ENCODE results near the gene BICRA.
A peak's percentile ranks its signal among the peaks of the same experiment; 100 is the strongest.
"Not testable (repeated sequence)": the region's sequence is repeated elsewhere in the genome, so short reads cannot be mapped to it uniquely, and the experiment has no call there.

Gene BICRA

DNA sequence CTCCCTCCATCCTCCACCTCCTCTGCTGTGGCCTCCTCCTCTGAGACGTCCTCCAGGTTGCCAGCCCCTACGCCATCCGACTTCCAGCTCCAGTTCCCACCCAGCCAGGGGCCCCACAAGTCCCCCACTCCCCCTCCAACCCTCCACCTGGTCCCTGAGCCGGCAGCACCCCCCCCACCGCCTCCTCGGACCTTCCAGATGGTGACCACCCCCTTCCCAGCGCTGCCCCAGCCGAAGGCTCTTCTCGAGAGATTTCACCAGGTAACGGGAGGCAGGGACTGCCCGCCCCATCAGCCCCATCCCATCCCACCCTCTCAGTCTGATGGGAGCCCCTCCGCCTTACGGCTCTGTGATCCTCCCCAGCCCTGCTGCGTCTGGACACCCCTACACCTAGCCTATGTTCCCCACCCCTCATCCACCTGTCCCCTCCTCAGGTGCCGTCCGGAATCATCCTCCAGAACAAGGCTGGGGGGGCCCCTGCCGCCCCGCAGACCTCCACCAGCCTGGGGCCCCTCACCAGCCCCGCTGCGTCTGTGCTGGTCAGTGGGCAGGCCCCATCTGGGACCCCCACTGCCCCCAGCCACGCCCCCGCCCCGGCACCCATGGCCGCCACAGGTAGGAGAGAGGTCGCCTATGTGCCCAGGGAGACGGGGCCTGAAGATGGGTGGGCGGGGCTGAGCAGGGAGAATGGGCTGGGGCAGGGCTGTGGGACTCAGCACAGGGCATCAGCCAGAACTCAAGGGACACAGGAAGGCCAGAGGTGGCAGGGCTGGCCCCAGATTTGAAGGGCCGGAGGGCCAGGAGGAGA lies 85.7 kb downstream of the BICRA start:
- DNase-seq (ENCODE audit: low read depth): no peak

GRCh38 chr19:47695533-47696262 lies 86.8 kb downstream of the BICRA start:
- no peak for DNase-seq (ENCODE audit: low read depth)

GRCh38 chr19:47696635-47697034 lies 87.7 kb downstream of the BICRA start:
- DNase-seq (ENCODE audit: low read depth): no peak

- DNase-seq (ENCODE audit: low read depth): peak; percentile 30
Measured at GRCh38 chr19:47697863-47698609, 89.1 kb downstream of the BICRA start.

- no peak for DNase-seq (ENCODE audit: low read depth)
Measured at GRCh38 chr19:47698631-47699359, 89.9 kb downstream of the BICRA start.

- peak; percentile 38 for DNase-seq (ENCODE audit: low read depth)
Measured at GRCh38 chr19:47699360-47699917, 90.5 kb downstream of the BICRA start.

- DNase-seq (ENCODE audit: low read depth): no peak
Measured at GRCh38 chr19:47700934-47701716, 92.2 kb downstream of the BICRA start.

GRCh38 chr19:47701717-47702552 lies 93.0 kb downstream of the BICRA start:
- DNase-seq (ENCODE audit: low read depth): no peak

GRCh38 chr19:47702671-47703070 lies 93.7 kb downstream of the BICRA start:
- DNase-seq (ENCODE audit: low read depth): no peak

GRCh38 chr19:47703301-47703700 lies 94.4 kb downstream of the BICRA start:
- no peak for DNase-seq (ENCODE audit: low read depth)

DNA sequence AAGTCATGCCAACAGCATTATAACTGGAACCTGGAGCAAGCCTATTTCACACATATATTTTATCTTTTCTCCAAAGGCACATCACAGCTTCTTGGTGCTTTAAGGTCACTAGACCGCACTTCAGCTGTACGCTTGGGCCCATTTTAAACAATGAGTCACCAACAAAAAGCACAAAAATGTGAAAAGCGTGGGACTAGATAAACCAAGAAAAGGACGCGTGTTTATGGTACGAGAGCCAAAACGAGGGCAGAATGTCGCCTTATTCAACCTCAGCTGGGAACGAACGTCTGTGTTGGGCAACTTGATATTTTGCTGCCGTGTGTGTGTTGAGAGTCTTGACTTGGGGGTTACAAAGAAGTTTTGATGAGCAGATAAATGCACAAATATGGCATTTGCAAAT lies 95.1 kb downstream of the BICRA start:
- no peak for DNase-seq (ENCODE audit: low read depth)

GRCh38 chr19:47704656-47705055 lies 95.7 kb downstream of the BICRA start:
- DNase-seq (ENCODE audit: low read depth): no peak

DNA sequence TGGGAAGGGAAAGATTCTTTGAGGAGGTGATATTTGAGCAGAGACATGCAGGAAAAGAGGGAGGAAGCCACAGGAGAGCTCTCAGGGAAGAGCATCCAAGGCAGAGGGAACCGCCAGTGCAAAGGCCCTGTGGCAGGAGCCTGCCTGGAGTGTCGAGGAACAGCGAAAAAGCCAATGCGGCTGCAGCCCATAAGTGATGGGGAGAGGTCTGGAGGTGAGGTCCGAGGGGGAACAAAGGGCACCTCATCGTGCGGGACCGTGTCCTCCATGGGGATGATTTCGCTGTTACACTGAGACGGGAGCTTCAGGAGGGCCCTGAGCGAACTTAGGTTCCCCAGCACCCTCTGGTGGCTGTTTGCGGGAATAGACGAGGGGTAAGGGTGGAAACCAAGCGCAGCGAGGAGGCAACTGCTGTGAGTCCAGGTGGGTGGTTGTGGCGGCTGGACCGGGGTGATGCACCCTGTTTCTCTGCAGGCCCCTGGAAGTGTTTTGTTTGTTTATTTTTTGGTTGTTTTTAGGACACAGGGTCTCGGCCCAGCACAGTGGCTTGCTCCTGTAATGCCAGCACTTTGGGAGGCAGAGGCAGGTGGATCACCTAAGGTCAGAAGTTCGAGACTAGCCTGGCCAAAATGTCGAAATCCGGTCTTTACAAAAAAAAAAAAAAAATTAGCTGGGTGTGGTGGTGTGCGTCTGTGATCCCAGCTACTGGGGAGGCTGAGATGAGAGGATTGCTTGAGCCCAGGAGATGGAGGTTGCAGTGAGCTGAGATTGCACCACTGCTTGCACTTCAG lies 98.4 kb downstream of the BICRA start:
- peak; percentile 51 for DNase-seq (ENCODE audit: low read depth)

- no peak for DNase-seq (ENCODE audit: low read depth)
Measured at GRCh38 chr19:47711652-47712242, 102.8 kb downstream of the BICRA start.

DNA sequence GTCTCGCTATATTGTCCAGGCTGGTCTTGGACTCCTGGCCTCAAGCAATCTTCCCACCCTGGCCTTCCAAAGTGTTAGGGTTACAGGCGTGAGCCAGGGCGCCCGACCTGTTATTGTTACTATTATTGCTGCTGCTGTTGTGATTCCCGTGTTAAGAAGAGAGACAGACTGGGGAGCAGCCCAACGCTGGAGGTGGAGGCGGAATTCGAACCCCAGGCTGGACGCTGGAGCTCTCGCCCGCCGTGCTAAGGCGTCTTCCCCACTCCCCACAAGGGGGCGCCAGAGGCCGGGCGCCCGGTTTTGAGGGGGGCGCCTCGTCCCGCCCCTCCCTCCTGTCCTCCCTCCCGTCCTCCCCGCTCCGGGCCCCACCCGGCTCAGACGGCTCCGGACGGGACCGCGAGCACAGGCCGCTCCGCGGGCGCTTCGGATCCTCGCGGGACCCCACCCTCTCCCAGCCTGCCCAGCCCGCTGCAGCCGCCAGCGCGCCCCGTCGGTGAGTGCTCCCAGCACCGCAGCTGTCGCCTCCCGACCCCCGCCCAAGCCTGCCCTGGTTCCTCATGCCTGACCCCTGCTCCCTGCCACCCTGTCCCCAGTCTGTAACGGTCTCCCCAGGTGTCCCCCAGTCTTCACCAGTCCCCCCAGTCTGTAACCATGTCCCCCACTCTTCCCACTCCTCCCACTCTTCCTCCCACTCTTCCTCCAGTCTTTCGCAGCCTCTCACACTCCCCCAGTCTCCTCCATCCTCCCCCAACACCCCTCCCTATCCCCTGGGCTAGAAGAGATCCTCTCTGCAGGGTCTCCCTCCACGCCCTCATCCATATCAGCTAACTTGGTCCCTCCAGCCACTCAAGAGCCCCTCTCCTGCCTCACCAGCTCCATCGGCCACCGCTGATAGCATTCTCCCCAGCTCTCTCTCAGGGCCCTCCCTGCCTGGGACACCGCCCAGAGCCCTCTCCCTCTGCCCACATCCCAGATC lies 104.4 kb downstream of the BICRA start, which contains the start of gene EHD2:
Gene EHD2, plus strand, starts transcription at position 377 of the 976 bp plus-strand sequence. CDS start 3,191 bp downstream, outside the sequence.
- peak; percentile 31 for DNase-seq (ENCODE audit: low read depth)

DNA sequence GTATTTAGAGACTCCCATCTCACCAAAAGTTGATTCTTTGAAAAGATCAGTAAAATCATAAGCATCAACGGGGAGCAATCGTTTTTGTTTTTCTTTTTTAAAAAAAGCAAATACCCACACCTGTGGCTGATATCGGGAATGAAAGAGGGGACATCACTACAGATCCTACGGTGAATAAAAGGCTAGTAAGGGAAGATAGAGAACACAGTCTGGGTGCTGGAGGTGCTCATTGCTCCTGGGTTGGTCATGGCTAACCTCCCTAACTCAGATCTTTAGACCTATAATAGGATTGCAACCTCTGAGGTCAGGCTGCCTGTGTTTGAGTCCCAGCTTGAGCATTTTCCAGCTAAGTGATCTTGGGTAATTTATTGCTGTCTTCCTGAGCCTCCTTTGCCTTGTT lies 105.4 kb downstream of the BICRA start:
- DNase-seq (ENCODE audit: low read depth): no peak

DNA sequence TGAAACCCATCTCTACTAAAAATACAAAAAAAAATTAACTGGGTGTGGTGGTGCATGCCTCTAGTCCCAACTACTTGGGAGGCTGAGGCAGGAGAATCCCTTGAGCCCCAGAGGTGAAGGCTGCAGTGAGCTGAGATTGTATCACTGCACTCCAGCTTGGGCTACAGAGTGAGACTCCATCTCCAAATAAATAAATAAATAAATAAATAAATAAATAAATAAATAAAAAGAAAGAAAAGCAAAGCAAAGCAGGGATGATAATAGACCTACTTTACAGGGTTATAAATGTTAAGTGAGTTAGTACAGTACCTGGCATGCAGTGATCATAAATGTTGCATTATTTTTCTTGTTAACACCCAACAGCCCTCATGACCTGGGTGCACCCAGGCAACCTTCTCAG lies 105.9 kb downstream of the BICRA start:
- not testable (repeated sequence) for DNase-seq (ENCODE audit: low read depth)

Measured in activated T-helper 9 cell treated with anti-CD3 and anti-CD28 coated beads, Interleukin-2, amount 50 U/mL, for 16 hours (primary cell).